ENCODE measurements around the gene C12orf60. TPM values are rescaled to one million over a fixed set of nuclear protein-coding genes. Genes with fewer than 3 reads are reported as not detected.

C12orf60 gene, protein sequence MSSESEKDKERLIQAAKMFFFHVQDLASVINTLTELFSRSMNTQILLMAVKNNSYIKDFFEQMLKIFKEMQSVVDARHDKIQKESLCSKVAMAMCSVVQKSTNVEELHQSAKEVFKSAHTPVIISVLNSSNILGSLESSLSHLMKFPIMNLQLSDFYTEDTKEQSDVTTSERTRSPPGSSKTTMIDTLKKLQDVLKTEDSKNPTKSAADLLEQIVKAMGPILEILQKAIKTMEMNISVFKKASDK
- total RNA-seq (2021): 1.6 and 1.9 TPM in 2 replicates
- long read RNA-seq, transcript C12orf60-201 (2 exons, 1,684 nt): major isoform, 7 of 7 reads
- long read RNA-seq, partial matches to known transcripts: 0 of 7 reads
- long read RNA-seq, other reads (novel, unspliced or antisense): 0 of 7 reads

DNA sequence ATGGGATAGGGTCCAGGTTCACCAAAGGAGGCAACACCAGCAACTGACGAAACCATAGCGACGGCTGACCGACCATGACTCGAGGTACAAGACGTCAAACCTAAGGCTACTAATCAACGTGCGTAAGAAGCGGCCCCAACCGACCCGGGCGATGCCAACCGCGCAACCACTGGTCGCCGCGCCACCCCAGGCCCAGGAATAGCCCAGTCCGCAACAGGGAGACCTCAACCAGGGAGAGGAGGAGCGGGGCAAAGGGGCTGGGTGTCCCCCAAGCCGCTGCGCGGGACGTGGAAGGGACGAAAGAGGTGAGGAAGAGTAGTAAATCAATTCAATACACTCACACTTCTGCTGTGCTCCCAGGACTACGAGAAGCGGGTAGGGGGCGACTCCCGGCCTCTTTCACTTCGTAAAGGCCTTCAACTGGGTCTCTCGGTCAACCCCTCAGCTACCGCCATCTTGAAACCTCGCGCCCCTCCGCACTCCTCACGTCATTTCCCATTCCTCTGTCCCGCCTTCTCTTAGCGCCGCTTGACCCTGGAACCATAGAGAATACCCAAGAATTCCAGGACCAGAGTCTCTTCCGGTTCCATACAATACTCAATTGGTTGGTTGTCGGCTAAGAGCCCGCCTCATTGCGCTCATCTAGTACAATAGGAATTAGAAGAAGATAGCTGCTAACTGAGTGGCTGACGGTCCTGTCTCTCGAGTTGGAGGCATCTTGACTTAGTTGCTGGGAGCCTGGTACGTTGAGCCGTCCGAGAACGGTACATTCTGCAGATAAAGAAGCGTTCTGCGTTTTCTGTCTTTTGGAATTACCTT is at the start of gene C12orf60, which contains the start of gene WBP11:
Gene C12orf60, plus strand, starts transcription at position 660 of the 819 bp plus-strand sequence. CDS start 19,266 bp downstream, outside the sequence.
Gene WBP11, minus strand, starts transcription at position 468 of the 819 bp plus-strand sequence. CDS start 2,095 bp downstream, outside the sequence.
- Mint-ChIP-seq H3K27ac (no peak within 1 kb of the TSS), H3K9me3 (no peaks in the 10 kb centered on the region), H3K4me1 (peaks cover 7 to 18% of the 10 kb centered on the region in 2 experiments; a peak in 3 of 4 replicates), H3K27me3 (ENCODE audit: low read depth) (no peaks in the 10 kb centered on the region), H3K36me3 (ENCODE audit: insufficient read depth in 1 of 3, low read depth in 3 of 3) (peaks cover 5 to 25% (median 17%) of the 10 kb centered on the region in 3 experiments; a peak in 5 of 7 replicates), H3K4me3 (no peak within 1 kb of the TSS)
- H3K79me2 ChIP-seq (ENCODE audit: insufficient read depth, low read length): peaks cover 18% of the 10 kb centered on the region
- H3K23ac ChIP-seq (ENCODE audit: insufficient read length, low read depth, low read length): no peak within 1 kb of the TSS
- H3K9me3 ChIP-seq (ENCODE audit: control insufficient read depth, low read depth, low read length): no peaks in the 10 kb centered on the region
- H4K20me1 ChIP-seq (ENCODE audit: control insufficient read depth, insufficient read depth, insufficient read length): no peaks in the 10 kb centered on the region
- H2BK120ac ChIP-seq (ENCODE audit: low read depth, low read length, poor library complexity, severe bottlenecking): no peak within 1 kb of the TSS
- H3K4me2 ChIP-seq (ENCODE audit: insufficient read depth, insufficient read length, low read length): peak within 1 kb of the TSS; percentile 85
- peak within 1 kb of the TSS; percentile 7 for H2BK5ac ChIP-seq (ENCODE audit: insufficient read length, low read length)
- H2BK15ac ChIP-seq (ENCODE audit: low read depth, low read length): no peak within 1 kb of the TSS
- TF ChIP-seq, protein P1, sequence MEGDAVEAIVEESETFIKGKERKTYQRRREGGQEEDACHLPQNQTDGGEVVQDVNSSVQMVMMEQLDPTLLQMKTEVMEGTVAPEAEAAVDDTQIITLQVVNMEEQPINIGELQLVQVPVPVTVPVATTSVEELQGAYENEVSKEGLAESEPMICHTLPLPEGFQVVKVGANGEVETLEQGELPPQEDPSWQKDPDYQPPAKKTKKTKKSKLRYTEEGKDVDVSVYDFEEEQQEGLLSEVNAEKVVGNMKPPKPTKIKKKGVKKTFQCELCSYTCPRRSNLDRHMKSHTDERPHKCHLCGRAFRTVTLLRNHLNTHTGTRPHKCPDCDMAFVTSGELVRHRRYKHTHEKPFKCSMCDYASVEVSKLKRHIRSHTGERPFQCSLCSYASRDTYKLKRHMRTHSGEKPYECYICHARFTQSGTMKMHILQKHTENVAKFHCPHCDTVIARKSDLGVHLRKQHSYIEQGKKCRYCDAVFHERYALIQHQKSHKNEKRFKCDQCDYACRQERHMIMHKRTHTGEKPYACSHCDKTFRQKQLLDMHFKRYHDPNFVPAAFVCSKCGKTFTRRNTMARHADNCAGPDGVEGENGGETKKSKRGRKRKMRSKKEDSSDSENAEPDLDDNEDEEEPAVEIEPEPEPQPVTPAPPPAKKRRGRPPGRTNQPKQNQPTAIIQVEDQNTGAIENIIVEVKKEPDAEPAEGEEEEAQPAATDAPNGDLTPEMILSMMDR (conservative IDR thresholded peaks at IDR 0.05): no peak
- peaks cover 1% of the 10 kb centered on the region for H3K79me1 ChIP-seq (ENCODE audit: insufficient read depth, low read depth, low read length, poor library complexity, severe bottlenecking)
- H4K91ac ChIP-seq (ENCODE audit: insufficient read length, low read depth, low read length): no peak within 1 kb of the TSS
- no peak within 1 kb of the TSS for H2BK12ac ChIP-seq (ENCODE audit: insufficient read length, low read depth, low read length)
- H3K14ac ChIP-seq (ENCODE audit: insufficient read depth, low read length): peak within 1 kb of the TSS; percentile 87
- peak; percentile 98 for DNase-seq
- peak within 1 kb of the TSS; percentile 28 for H4K5ac ChIP-seq (ENCODE audit: insufficient read length, low read depth, low read length)
- no peak within 1 kb of the TSS for H3T11ph ChIP-seq (ENCODE audit: low read length)
- no peak within 1 kb of the TSS for H2AK5ac ChIP-seq (ENCODE audit: insufficient read length, low read length)
- no peak within 1 kb of the TSS for H3K56ac ChIP-seq (ENCODE audit: insufficient read length, low read depth, low read length)
- H3K9ac ChIP-seq (ENCODE audit: extremely low read depth, insufficient read length, low read length): peak within 1 kb of the TSS; percentile 89
- H3K18ac ChIP-seq (ENCODE audit: insufficient read length, low read depth, low read length): peak within 1 kb of the TSS; percentile 85
- no peak within 1 kb of the TSS for H3K4ac ChIP-seq (ENCODE audit: low read depth, low read length)
- H4K8ac ChIP-seq (replicated peaks; ENCODE audit: insufficient read length, low read depth, low read length): no peak within 1 kb of the TSS
- H2BK20ac ChIP-seq (ENCODE audit: low read depth, low read length, poor library complexity, severe bottlenecking): no peak within 1 kb of the TSS
- H3K23me2 ChIP-seq (ENCODE audit: insufficient read length, low read depth, low read length, poor library complexity, severe bottlenecking): no peaks in the 10 kb centered on the region
- peak within 1 kb of the TSS; percentile 51 for H2AFZ ChIP-seq (ENCODE audit: low read length)
- H3K27me3 ChIP-seq (ENCODE audit: insufficient read depth, low read length): no peaks in the 10 kb centered on the region
- no CpG with 5 or more reads among the region's 50 CpGs for WGBS (ENCODE audit: extremely low coverage, insufficient read length, low lambda C conversion rate)
- no peaks in the 10 kb centered on the region for H3K4me1 ChIP-seq (ENCODE audit: insufficient read depth, low read length)
- H3K27ac ChIP-seq (ENCODE audit: insufficient read length, low read depth, low read length): no peak within 1 kb of the TSS
